ENCODE data around the gene SLBP. TPM values are rescaled to one million over a fixed set of nuclear protein-coding genes. Genes with fewer than 3 reads are reported as not detected.

The SLBP gene
- total and polyA plus RNA-seq, 2 of the 8 experiments (the other 6 are each of a cell fraction or from before 2014, with no cell fraction given) = 44.1 to 49.0 TPM

GRCh38 chr4:1720163-1720983 lies 8.3 kb upstream of the SLBP start (continued):
- TF ChIP-seq CHD7 (IDR thresholded peaks at IDR 0.05; ENCODE audit: insufficient replicate concordance, low read length) (no peak), CBX5 (IDR thresholded peaks at IDR 0.05; ENCODE audit: low read depth, low read length) (no peak), GTF2F1 (IDR thresholded peaks at IDR 0.05; ENCODE audit: borderline replicate concordance, low read depth, low read length) (no peak), SP2 (IDR thresholded peaks at IDR 0.05; ENCODE audit: low read length) (no peak), ATF2 (IDR thresholded peaks at IDR 0.05; ENCODE audit: low read length) (no peak), BRCA1 (IDR thresholded peaks at IDR 0.05; ENCODE audit: low read depth, low read length) (no peak), HDAC6 (IDR thresholded peaks at IDR 0.05; ENCODE audit: low read depth, low read length) (no peak), NRF1 (IDR thresholded peaks at IDR 0.05; ENCODE audit: low read depth, low read length) (no peak; the same call in 1 of the 2 replicates)

Data from H1 (cell line).